Adipocyte (in vitro differentiated cells): ENCODE results near the gene CDKN2A.

ENCODE experiments used
- DNase-seq: peaks from one replicate; pipeline ENCODE4 v3.0.0-alpha.2; 2015; ENCODE audit warnings: low read depth
- H3K27me3 ChIP-seq: replicated peaks from 2 replicates; pipeline ENCODE4 v1.7.0; 2013; ENCODE audit warnings: mild to moderate bottlenecking, low read length, moderate library complexity; ENCODE audit not compliant: control insufficient read depth, insufficient read depth
- H3K36me3 ChIP-seq: 2 replicates; pipeline ENCODE4 v1.7.0; 2013; ENCODE audit warnings: low read length, mild to moderate bottlenecking, moderate library complexity; ENCODE audit not compliant: control insufficient read depth, insufficient read depth, severe bottlenecking
- H3K4me1 ChIP-seq: 2 replicates; pipeline ENCODE4 v1.7.0; 2013; ENCODE audit warnings: mild to moderate bottlenecking, low read length, moderate library complexity; ENCODE audit not compliant: control insufficient read depth, insufficient read depth
- H3K4me3 ChIP-seq: 2 replicates; pipeline ENCODE4 v1.7.0; 2013; ENCODE audit warnings: mild to moderate bottlenecking, low read length, moderate library complexity
- H3K9ac ChIP-seq: 2 replicates; pipeline ENCODE4 v1.7.0; 2013; ENCODE audit warnings: mild to moderate bottlenecking, low read length, moderate library complexity
- H3K9me3 ChIP-seq: 2 replicates; pipeline ENCODE4 v1.7.0; 2013; ENCODE audit warnings: mild to moderate bottlenecking, low read length, moderate library complexity; ENCODE audit not compliant: control insufficient read depth

CDKN2A gene

DNA sequence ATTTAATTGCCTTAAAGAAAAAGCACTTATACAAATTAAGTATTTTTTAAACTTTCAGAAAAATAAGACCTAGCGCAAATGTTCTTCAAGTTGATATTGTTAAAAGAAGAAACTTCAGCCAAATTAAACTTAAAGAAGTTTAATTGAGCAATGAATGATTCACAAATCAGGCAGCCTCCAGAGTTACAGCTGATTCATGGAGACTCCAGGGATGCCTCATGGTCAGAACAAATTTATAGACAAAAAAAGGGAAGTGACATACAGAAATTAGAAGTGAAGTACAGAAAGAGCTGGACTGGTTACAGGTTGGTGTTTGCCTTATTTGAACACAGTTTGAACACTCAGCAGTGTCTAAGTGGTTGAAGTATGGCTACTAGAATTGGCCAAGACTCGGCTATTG lies 60.3 kb downstream of the CDKN2A start:
- no peaks in the 10 kb centered on the region for H3K9me3 ChIP-seq
- H3K4me3 ChIP-seq, result no peak overlapping the region
- peaks cover 10% of the 10 kb centered on the region for H3K4me1 ChIP-seq
- no peaks in the 10 kb centered on the region for H3K27me3 ChIP-seq
- peak; percentile 47 for DNase-seq
- peaks cover 10% of the 10 kb centered on the region for H3K36me3 ChIP-seq
- no peak overlapping the region for H3K9ac ChIP-seq

DNA sequence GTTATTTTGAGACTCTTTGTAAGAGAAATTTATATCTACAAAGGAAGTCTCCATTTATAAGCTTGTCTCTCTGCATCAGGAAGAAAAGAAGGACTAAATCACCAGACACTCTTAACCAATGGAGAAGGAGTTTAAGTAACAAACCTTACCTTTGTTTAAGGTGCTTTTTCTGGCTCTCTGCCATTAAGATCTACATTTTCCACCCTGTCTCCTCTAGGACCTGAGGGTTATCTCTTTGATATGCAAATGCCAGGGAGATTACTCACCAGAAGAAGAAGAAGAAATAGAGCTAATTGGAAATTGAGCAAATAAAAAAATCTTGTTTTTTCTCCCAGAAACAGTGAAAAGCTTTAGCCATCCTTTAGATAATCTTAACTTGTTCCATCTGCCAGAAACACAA lies 60.9 kb downstream of the CDKN2A start:
- Histone ChIP-seq H3K27me3 (no peaks in the 10 kb centered on the region), H3K36me3 (peaks cover 10% of the 10 kb centered on the region), H3K4me1 (peaks cover 10% of the 10 kb centered on the region), H3K9me3 (no peaks in the 10 kb centered on the region), H3K4me3 (no peak overlapping the region), H3K9ac (no peak overlapping the region)
- DNase-seq, result no peak

DNA sequence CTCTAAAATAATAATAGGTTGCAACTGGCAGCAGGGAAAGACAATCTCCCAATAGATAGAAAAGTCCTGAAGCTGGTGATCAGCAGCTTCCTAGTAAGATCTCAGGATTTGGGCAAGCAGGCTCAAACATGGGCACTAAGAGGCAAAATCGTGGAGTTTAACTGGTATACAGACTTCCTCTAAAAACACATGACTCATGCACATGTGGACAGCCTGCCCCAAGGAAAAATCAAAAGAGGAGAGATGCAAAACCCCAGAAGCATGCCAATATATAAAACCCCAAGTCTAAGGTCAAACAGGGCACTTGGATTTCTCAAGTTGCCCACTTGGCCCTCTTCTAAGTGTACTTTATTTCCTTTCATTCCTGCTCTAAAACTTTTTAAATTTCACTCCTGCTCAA lies 62.8 kb downstream of the CDKN2A start:
- H3K27me3 ChIP-seq, result no peaks in the 10 kb centered on the region
- no peaks in the 10 kb centered on the region for H3K9me3 ChIP-seq
- H3K36me3 ChIP-seq, result peaks cover 10% of the 10 kb centered on the region
- no peak for DNase-seq
- no peak overlapping the region for H3K9ac ChIP-seq
- H3K4me1 ChIP-seq, result peaks cover 10% of the 10 kb centered on the region
- no peak overlapping the region for H3K4me3 ChIP-seq

DNA sequence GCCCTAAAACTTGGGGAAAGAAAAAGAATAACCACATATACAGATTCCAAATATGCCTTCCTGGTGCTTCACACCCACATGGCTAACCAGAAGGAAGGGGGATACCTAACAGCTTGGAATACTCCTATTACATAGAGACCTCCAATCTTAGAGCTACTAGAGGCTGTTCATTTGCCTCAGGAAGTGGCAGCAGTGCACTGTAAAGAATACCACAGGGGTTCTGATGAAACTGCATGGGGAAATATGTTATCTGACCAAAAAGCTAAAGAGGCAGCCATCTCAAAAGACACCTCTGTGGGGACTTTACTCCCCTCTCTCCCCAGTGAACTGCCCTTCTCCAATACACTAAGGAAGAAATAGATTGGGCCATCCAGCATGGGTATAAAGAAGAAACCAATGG lies 66.4 kb downstream of the CDKN2A start:
- Histone ChIP-seq H3K4me1 (no peaks in the 10 kb centered on the region), H3K36me3 (peaks cover 10% of the 10 kb centered on the region), H3K9ac (no peak overlapping the region), H3K27me3 (no peaks in the 10 kb centered on the region), H3K4me3 (no peak overlapping the region), H3K9me3 (no peaks in the 10 kb centered on the region)
- no peak for DNase-seq

GRCh38 chr9:21923694-21924093 lies 70.5 kb downstream of the CDKN2A start:
- H3K9me3 ChIP-seq, result no peaks in the 10 kb centered on the region
- no peak for DNase-seq
- H3K36me3 ChIP-seq, result no peaks in the 10 kb centered on the region
- no peaks in the 10 kb centered on the region for H3K4me1 ChIP-seq
- H3K4me3 ChIP-seq, result no peak overlapping the region
- no peak overlapping the region for H3K9ac ChIP-seq
- H3K27me3 ChIP-seq, result no peaks in the 10 kb centered on the region

DNA sequence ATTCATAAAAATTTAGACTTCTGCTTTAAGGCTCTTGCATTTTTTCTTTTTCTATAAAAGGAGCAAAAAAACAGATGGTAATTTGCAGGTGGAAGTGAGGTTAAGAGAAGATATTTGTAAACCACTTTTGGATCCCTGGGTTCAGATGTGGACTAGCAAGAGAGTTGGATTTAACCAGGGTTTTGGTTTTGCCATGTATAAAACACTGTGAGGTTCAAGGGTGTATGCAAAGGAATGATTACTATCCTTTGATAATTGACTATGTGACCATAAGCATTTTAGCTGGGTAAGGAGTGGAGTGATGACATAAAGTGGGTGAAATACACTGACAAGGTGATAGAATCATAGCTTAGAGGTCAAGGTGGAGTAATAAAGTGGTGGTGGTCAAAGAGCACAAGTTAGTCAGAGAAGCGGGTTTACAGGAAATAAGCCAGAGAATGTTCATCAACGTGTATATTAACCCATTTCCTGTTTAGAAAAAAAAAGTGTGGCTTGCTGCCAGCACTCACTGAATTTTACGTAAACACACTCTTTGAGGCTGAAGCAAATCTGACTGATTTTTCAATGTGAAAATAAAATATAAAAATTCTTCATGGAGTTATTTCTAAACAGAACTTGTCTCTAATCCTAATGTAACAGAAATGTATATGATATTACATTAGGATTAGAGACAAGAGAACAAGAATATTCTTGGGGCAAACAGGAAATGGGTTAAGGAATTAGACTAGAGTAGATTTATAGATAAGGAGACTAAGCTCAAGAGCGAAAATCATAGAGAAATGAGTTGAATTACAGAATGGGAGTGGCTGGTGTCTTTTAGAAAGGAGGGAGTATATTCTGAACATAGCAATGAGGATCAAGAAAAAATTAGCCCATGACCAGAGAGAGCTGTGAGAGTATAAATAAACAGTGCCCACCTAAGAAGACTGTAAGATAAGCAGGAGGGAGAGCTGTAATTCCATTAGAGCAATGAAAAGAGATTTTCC lies 74.5 kb downstream of the CDKN2A start:
- Histone ChIP-seq H3K4me3 (no peak overlapping the region), H3K9me3 (no peaks in the 10 kb centered on the region), H3K36me3 (no peaks in the 10 kb centered on the region), H3K4me1 (no peaks in the 10 kb centered on the region), H3K9ac (no peak overlapping the region), H3K27me3 (no peaks in the 10 kb centered on the region)
- DNase-seq, result peak; percentile 20
